HEK293 (cell line): ENCODE results near the gene TRAM2.

Source experiments
- CTCF ChIP-seq: fragments of 450-650 bp; formaldehyde crosslinking; IDR thresholded peaks from 2 replicates; pipeline ENCODE4 v1.5.1; 2016; ENCODE audit warnings: missing biosample characterization, missing genetic modification characterization
- MYNN ChIP-seq: fragments of 450-650 bp; formaldehyde crosslinking; IDR thresholded peaks from 2 replicates; pipeline ENCODE4 v1.5.1; 2016; ENCODE audit warnings: missing biosample characterization, missing genetic modification characterization, borderline replicate concordance
- PRDM4 ChIP-seq: fragments of 450-650 bp; formaldehyde crosslinking; IDR thresholded peaks from 2 replicates; pipeline ENCODE4 v1.5.1; 2017; ENCODE audit warnings: missing biosample characterization, missing genetic modification characterization
- SALL2 ChIP-seq: fragments of 450-650 bp; formaldehyde crosslinking; IDR thresholded peaks from 2 replicates; pipeline ENCODE4 v1.5.0; 2017; ENCODE audit warnings: missing biosample characterization, mild to moderate bottlenecking, missing genetic modification characterization, borderline replicate concordance
- ZBTB7A ChIP-seq: fragments of 450-650 bp; formaldehyde crosslinking; IDR thresholded peaks from 2 replicates; pipeline ENCODE4 v1.5.1; 2016; ENCODE audit warnings: low read depth, missing biosample characterization, missing genetic modification characterization
- ZNF140 ChIP-seq: fragments of 450-650 bp; formaldehyde crosslinking; IDR thresholded peaks from 2 replicates; pipeline ENCODE4 v1.5.1; 2016; ENCODE audit warnings: missing biosample characterization, missing genetic modification characterization
- ZNF184 ChIP-seq: fragments of 450-650 bp; IDR thresholded peaks from 2 replicates; pipeline ENCODE4 v1.5.1; 2018; ENCODE audit warnings: missing biosample characterization, mild to moderate bottlenecking, missing genetic modification characterization
- ZNF274 ChIP-seq, 2 experiments: fragments of 200-500 bp in 1 of 2; fragments of 450-650 bp in 1 of 2; sonication (Bioruptor generic) in 1 of 2; formaldehyde crosslinking in 1 of 2; IDR thresholded peaks; 2 replicates each; pipeline versions ENCODE4 v1.5.1 to v1.6.1; 2014 to 2016; ENCODE audit warnings: borderline replicate concordance in 1 of 2, inconsistent platforms in 1 of 2, low read length in 1 of 2, missing biosample characterization in 1 of 2, missing genetic modification characterization in 1 of 2
- ZNF555 ChIP-seq: fragments of 450-650 bp; formaldehyde crosslinking; conservative IDR thresholded peaks from 2 replicates; pipeline ENCODE4 v1.5.1; 2017; ENCODE audit warnings: missing biosample characterization, mild to moderate bottlenecking, missing genetic modification characterization, inconsistent platforms
- TF ChIP-seq, protein P1 (sequence below): fragments of 450-650 bp; formaldehyde crosslinking; IDR thresholded peaks from 2 replicates; pipeline ENCODE4 v1.5.1; 2016; ENCODE audit warnings: missing biosample characterization, missing genetic modification characterization, borderline replicate concordance
- TF ChIP-seq, protein P2 (sequence below): fragments of 450-650 bp; formaldehyde crosslinking; IDR thresholded peaks from 2 replicates; pipeline ENCODE4 v1.5.1; 2016; ENCODE audit warnings: missing biosample characterization, missing genetic modification characterization
- TF ChIP-seq, protein P3 (sequence below): fragments of 450-650 bp; formaldehyde crosslinking; IDR thresholded peaks from 2 replicates; pipeline ENCODE4 v1.5.1; 2016; ENCODE audit warnings: missing biosample characterization, missing genetic modification characterization

DNA sequence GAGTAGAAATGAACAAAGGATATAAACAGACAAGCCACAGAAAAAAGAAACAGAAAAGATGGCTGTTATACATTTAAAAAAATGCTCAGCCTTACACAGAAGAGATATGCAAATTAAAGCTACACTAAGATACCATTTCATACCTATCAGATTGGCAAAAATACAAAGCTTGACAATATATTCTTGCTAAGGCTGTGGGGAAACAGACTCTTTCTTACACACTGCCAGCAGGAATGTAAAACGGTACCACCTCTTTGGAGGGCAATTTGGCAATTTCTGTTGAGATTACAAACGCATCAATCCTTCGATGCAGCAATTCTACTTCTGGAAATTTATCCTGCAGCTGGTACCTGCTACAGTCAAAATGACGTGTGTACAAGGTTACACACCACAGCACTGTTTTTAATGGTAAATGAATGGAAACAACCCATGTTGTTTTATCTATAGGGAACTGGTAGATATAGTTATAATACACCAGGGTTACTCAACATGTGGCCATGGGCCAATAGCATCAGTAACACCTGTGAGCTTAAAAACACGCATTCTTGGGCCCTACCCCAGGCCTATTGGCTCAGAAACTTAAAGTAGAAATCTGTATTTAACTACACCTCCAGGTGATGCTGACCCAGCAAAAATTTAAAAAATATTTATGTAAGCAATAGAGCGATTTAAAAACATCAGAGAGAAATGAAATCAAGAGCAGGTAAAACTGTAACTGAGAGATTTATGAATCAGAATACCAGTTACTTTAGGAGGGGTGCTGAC lies 53.3 kb downstream of the TRAM2 start:
- no peak for TF ChIP-seq ZNF140 (tag by site-specific recombination)
- no peak for TF ChIP-seq ZBTB7A (tag by site-specific recombination)
- TF ChIP-seq, protein P1, sequence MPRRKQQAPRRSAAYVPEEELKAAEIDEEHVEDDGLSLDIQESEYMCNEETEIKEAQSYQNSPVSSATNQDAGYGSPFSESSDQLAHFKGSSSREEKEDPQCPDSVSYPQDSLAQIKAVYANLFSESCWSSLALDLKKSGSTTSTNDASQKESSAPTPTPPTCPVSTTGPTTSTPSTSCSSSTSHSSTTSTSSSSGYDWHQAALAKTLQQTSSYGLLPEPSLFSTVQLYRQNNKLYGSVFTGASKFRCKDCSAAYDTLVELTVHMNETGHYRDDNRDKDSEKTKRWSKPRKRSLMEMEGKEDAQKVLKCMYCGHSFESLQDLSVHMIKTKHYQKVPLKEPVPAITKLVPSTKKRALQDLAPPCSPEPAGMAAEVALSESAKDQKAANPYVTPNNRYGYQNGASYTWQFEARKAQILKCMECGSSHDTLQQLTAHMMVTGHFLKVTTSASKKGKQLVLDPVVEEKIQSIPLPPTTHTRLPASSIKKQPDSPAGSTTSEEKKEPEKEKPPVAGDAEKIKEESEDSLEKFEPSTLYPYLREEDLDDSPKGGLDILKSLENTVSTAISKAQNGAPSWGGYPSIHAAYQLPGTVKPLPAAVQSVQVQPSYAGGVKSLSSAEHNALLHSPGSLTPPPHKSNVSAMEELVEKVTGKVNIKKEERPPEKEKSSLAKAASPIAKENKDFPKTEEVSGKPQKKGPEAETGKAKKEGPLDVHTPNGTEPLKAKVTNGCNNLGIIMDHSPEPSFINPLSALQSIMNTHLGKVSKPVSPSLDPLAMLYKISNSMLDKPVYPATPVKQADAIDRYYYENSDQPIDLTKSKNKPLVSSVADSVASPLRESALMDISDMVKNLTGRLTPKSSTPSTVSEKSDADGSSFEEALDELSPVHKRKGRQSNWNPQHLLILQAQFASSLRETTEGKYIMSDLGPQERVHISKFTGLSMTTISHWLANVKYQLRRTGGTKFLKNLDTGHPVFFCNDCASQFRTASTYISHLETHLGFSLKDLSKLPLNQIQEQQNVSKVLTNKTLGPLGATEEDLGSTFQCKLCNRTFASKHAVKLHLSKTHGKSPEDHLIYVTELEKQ (tag by site-specific recombination), result no peak
- TF ChIP-seq CTCF (tag by site-specific recombination), result no peak
- TF ChIP-seq, protein P2, sequence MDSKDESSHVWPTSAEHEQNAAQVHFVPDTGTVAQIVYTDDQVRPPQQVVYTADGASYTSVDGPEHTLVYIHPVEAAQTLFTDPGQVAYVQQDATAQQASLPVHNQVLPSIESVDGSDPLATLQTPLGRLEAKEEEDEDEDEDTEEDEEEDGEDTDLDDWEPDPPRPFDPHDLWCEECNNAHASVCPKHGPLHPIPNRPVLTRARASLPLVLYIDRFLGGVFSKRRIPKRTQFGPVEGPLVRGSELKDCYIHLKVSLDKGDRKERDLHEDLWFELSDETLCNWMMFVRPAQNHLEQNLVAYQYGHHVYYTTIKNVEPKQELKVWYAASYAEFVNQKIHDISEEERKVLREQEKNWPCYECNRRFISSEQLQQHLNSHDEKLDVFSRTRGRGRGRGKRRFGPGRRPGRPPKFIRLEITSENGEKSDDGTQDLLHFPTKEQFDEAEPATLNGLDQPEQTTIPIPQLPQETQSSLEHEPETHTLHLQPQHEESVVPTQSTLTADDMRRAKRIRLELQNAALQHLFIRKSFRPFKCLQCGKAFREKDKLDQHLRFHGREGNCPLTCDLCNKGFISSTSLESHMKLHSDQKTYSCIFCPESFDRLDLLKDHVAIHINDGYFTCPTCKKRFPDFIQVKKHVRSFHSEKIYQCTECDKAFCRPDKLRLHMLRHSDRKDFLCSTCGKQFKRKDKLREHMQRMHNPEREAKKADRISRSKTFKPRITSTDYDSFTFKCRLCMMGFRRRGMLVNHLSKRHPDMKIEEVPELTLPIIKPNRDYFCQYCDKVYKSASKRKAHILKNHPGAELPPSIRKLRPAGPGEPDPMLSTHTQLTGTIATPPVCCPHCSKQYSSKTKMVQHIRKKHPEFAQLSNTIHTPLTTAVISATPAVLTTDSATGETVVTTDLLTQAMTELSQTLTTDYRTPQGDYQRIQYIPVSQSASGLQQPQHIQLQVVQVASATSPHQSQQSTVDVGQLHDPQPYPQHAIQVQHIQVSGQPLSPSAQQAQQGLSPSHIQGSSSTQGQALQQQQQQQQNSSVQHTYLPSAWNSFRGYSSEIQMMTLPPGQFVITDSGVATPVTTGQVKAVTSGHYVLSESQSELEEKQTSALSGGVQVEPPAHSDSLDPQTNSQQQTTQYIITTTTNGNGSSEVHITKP, result no peak
- TF ChIP-seq ZNF184 (tag by site-specific recombination), result no peak
- TF ChIP-seq ZNF274 (IDR thresholded peaks at IDR 0.05; ENCODE audit: low read length), result no peak
- TF ChIP-seq ZNF274 (tag by site-specific recombination; IDR thresholded peaks at IDR 0.05; ENCODE audit: borderline replicate concordance), result no peak
- TF ChIP-seq SALL2 (tag by site-specific recombination), result no peak
- TF ChIP-seq MYNN (tag by site-specific recombination), result no peak
- TF ChIP-seq PRDM4 (tag by site-specific recombination), result no peak
- TF ChIP-seq ZNF555, result no peak
- TF ChIP-seq, protein P3, sequence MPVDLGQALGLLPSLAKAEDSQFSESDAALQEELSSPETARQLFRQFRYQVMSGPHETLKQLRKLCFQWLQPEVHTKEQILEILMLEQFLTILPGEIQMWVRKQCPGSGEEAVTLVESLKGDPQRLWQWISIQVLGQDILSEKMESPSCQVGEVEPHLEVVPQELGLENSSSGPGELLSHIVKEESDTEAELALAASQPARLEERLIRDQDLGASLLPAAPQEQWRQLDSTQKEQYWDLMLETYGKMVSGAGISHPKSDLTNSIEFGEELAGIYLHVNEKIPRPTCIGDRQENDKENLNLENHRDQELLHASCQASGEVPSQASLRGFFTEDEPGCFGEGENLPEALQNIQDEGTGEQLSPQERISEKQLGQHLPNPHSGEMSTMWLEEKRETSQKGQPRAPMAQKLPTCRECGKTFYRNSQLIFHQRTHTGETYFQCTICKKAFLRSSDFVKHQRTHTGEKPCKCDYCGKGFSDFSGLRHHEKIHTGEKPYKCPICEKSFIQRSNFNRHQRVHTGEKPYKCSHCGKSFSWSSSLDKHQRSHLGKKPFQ (tag by site-specific recombination), result no peak
